Smooth muscle cell (in vitro differentiated cells): ENCODE measurements around the gene PAGE4. TPM values are rescaled to one million over a fixed set of nuclear protein-coding genes. Genes with fewer than 3 reads are reported as not detected.

ENCODE experiments used
- DNase-seq: peaks from one replicate; lab custom pipeline; 2025; ENCODE audit not compliant: unreplicated experiment; lab: John Stamatoyannopoulos, UW
- H2AFZ ChIP-seq: fragments of 200-600 bp; sonication (generic); 2 replicates; pipeline ENCODE4 v1.6.0; 2016; ENCODE audit warnings: antibody characterized with exemption, low read depth, mild to moderate bottlenecking
- H3F3A ChIP-seq: fragments of 200-600 bp; sonication (generic); 2 replicates; pipeline ENCODE4 v1.6.0; 2017; ENCODE audit warnings: antibody characterized with exemption, low read depth
- H3K27ac ChIP-seq: fragments of 200-600 bp; sonication (generic); 2 replicates; pipeline ENCODE4 v1.5.1; 2016; ENCODE audit warnings: low read depth, mild to moderate bottlenecking
- H3K27me3 ChIP-seq: fragments of 200-600 bp; sonication (generic); 2 replicates; pipeline ENCODE4 v1.6.1; 2016; ENCODE audit warnings: low read depth, mild to moderate bottlenecking
- H3K36me3 ChIP-seq: fragments of 200-600 bp; sonication (generic); 2 replicates; pipeline ENCODE4 v1.5.1; 2016; ENCODE audit warnings: low read depth
- H3K4me1 ChIP-seq: fragments of 200-600 bp; sonication (generic); 2 replicates; pipeline ENCODE4 v1.5.1; 2016; ENCODE audit warnings: low read depth
- H3K4me2 ChIP-seq: fragments of 200-600 bp; sonication (generic); 2 replicates; pipeline ENCODE4 v1.6.0; 2016; ENCODE audit warnings: mild to moderate bottlenecking
- H3K4me3 ChIP-seq: fragments of 200-600 bp; sonication (generic); 2 replicates; pipeline ENCODE4 v1.5.1; 2016; ENCODE audit warnings: mild to moderate bottlenecking
- H3K79me2 ChIP-seq: fragments of 200-600 bp; sonication (generic); 2 replicates; pipeline ENCODE4 v1.6.0; 2016; ENCODE audit warnings: low read depth, mild to moderate bottlenecking
- H3K9ac ChIP-seq: fragments of 200-600 bp; sonication (generic); 2 replicates; pipeline ENCODE4 v1.6.0; 2016; ENCODE audit warnings: low read depth
- H3K9me3 ChIP-seq: fragments of 200-600 bp; sonication (generic); replicated peaks from 2 replicates; pipeline ENCODE4 v1.5.1; 2016; ENCODE audit warnings: low read depth
- H4K20me1 ChIP-seq: fragments of 200-600 bp; sonication (generic); 2 replicates; pipeline ENCODE4 v1.6.0; 2016; ENCODE audit warnings: low read depth
- WGBS: methylation state at CpG from one replicate; pipeline ENCODE4 v1.1.7; 2016; ENCODE audit warnings: low lambda C conversion rate; 5-methylcytosine and 5-hydroxymethylcytosine counted together
- polyA plus RNA-seq: library from polyadenylated mRNA; unstranded; fragments of >200 nt; fragmentation: Nextera tagmentation; extraction: Ambion mirVana; gene quantifications from 2 replicates; pipeline ENCODE4 v1.2.1, GENCODE V29; 2016
- total RNA-seq: library from RNA; depleted of rRNA; stranded (reverse); fragments of >200 nt; gene quantifications from 2 replicates; pipeline ENCODE4 v1.2.3, GENCODE V29; 2014
- TF ChIP-seq, protein P1 (sequence below): fragments of 200-600 bp; sonication (generic); IDR thresholded peaks from 2 replicates; pipeline ENCODE4 v1.5.1; 2017; ENCODE audit warnings: borderline replicate concordance, mild to moderate bottlenecking, antibody characterized with exemption; ENCODE audit not compliant: insufficient read depth, poor library complexity, severe bottlenecking

Gene PAGE4
- total and polyA plus RNA-seq, 2 experiments from 2014 or later, result not detected

DNA sequence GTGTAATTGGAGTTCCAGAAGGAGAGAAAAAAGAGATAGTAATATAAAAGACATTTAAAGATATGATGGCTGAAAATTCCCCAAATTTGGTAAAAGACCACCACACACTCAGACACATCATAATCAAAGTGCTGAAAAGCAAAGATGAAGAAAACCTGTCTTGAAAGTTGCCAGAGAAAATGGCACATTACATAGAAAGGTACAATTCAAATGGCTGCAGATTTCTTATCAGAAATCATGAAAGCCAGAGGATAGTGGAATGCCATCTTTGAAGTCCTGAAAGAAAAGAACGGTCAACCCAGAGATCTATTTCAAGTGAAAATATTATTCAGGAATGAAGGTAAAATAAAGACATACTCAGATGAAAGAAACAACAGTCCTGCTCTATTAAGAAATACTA, 29.3 kb upstream of the PAGE4 start:
- H3F3A ChIP-seq, result no peaks in the 10 kb centered on the region
- H3K9ac ChIP-seq, result no peak overlapping the region
- H4K20me1 ChIP-seq, result no peaks in the 10 kb centered on the region
- no peaks in the 10 kb centered on the region for H3K79me2 ChIP-seq
- H3K4me3 ChIP-seq, result no peak overlapping the region
- H3K27ac ChIP-seq, result no peak overlapping the region
- H3K36me3 ChIP-seq, result no peaks in the 10 kb centered on the region
- H3K9me3 ChIP-seq, result no peaks in the 10 kb centered on the region
- no peak overlapping the region for H2AFZ ChIP-seq
- H3K27me3 ChIP-seq, result no peaks in the 10 kb centered on the region
- no peak for DNase-seq
- no peaks in the 10 kb centered on the region for H3K4me1 ChIP-seq
- no peak overlapping the region for H3K4me2 ChIP-seq
- WGBS, result 84% methylated on average over 1 of the region's 1 CpG
- TF ChIP-seq, protein P1, sequence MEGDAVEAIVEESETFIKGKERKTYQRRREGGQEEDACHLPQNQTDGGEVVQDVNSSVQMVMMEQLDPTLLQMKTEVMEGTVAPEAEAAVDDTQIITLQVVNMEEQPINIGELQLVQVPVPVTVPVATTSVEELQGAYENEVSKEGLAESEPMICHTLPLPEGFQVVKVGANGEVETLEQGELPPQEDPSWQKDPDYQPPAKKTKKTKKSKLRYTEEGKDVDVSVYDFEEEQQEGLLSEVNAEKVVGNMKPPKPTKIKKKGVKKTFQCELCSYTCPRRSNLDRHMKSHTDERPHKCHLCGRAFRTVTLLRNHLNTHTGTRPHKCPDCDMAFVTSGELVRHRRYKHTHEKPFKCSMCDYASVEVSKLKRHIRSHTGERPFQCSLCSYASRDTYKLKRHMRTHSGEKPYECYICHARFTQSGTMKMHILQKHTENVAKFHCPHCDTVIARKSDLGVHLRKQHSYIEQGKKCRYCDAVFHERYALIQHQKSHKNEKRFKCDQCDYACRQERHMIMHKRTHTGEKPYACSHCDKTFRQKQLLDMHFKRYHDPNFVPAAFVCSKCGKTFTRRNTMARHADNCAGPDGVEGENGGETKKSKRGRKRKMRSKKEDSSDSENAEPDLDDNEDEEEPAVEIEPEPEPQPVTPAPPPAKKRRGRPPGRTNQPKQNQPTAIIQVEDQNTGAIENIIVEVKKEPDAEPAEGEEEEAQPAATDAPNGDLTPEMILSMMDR, result no peak

DNA sequence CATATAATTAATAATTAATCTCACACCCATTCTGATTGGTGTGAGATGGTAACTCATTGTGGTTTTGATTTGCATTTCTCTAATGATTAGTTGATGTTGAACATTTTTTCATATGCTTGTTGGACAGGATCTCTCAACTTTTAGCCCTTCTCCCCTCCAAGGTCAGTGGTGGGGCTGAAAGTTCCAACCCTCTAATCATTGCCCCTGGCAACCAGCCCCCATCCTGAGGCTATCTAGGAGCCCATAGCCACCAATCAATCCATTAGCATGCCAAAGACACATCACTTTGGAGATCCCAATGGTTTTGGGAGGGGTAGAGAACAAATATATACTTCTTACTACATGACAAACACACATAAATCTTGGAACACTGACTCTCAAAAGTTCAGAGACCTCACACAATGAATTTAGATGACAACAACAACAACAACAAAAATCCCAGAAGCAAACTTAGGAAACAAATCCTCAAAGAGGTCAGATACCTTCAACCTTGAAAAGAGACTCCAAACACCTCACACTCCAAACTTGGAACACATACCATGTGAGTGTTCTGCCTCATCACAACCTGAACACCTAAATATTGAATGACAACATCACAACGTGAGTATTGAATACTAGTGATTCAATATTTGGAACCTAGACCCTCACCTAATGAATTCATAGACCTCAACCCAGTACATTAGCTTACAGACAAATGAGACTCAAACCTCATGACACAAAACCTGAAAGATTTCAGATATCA, 19.0 kb upstream of the PAGE4 start:
- Histone ChIP-seq H3K79me2 (no peaks in the 10 kb centered on the region), H3K9ac (no peak overlapping the region), H3K9me3 (no peaks in the 10 kb centered on the region), H3K4me2 (no peak overlapping the region), H3K27ac (no peak overlapping the region), H3K4me1 (no peaks in the 10 kb centered on the region), H3K36me3 (no peaks in the 10 kb centered on the region), H2AFZ (no peak overlapping the region), H3K27me3 (no peaks in the 10 kb centered on the region), H3K4me3 (no peak overlapping the region), H3F3A (no peaks in the 10 kb centered on the region), H4K20me1 (no peaks in the 10 kb centered on the region)
- TF ChIP-seq, protein P1, result no peak
- no peak for DNase-seq
- WGBS, result 54% methylated on average over 1 of the region's 1 CpG

DNA sequence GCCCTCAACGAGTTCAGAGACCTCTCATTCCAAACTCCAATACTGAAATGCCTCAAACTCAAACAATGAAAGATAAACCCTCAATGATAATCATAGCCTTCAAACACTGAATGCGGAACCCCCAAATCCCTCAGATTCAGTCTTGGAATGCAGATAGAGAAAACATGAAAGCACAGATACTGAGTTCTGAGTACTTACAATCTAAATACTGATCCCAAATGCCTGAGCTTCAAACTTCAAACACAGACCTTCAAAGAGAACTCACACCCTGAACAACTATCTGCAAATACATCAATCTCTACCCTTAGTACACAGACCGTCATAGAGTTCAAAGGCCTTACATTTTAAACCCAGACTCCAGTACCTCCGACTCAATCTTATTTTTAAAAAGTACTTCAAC, 16.9 kb upstream of the PAGE4 start:
- Histone ChIP-seq H3K4me2 (no peak overlapping the region), H4K20me1 (no peaks in the 10 kb centered on the region), H3K27me3 (no peaks in the 10 kb centered on the region), H3K4me1 (no peaks in the 10 kb centered on the region), H3K9me3 (no peaks in the 10 kb centered on the region), H3F3A (no peaks in the 10 kb centered on the region), H3K9ac (no peak overlapping the region), H3K79me2 (no peaks in the 10 kb centered on the region), H3K36me3 (no peaks in the 10 kb centered on the region), H3K27ac (no peak overlapping the region), H2AFZ (no peak overlapping the region), H3K4me3 (no peak overlapping the region)
- 46% methylated on average over 4 of the region's 4 CpGs for WGBS
- TF ChIP-seq, protein P1, result no peak
- DNase-seq, result no peak

DNA sequence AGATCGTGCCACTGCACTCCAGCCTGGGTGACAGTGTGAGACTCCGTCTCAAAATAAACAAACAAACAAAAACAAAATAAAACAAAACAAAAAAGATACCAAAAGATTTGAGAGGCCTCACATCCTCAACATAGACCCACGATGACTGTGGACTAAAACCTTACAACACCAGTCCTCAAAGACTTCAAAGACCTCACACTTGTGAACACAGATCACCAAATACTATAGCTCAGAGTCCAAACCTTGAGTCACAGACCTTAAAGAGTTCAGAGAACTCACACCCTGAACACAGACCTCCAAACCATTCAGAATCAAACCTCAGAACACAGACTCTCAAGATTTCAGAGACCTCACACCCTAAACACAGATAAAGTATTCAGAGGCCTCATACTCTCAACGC, 12.7 kb upstream of the PAGE4 start:
- H3K79me2 ChIP-seq, result no peaks in the 10 kb centered on the region
- TF ChIP-seq, protein P1, result no peak
- H3K9ac ChIP-seq, result no peak overlapping the region
- 88% methylated on average over 4 of the region's 4 CpGs for WGBS
- H3K27me3 ChIP-seq, result no peaks in the 10 kb centered on the region
- no peaks in the 10 kb centered on the region for H3K4me1 ChIP-seq
- H2AFZ ChIP-seq, result no peak overlapping the region
- no peak overlapping the region for H3K27ac ChIP-seq
- H3K9me3 ChIP-seq, result no peaks in the 10 kb centered on the region
- H3K36me3 ChIP-seq, result no peaks in the 10 kb centered on the region
- H4K20me1 ChIP-seq, result no peaks in the 10 kb centered on the region
- no peak for DNase-seq
- no peak overlapping the region for H3K4me3 ChIP-seq
- H3K4me2 ChIP-seq, result no peak overlapping the region
- H3F3A ChIP-seq, result no peaks in the 10 kb centered on the region
